H9 (cell line): ENCODE measurements around the gene CFAP298. TPM values are rescaled to one million over a fixed set of nuclear protein-coding genes. Genes with fewer than 3 reads are reported as not detected.

Source experiments
- DNase-seq: peaks from one replicate; pipeline ENCODE4 v3.0.0-alpha.2; 2017
- H2AFZ ChIP-seq: one replicate; pipeline ENCODE4 v1.6.1; 2013; ENCODE audit warnings: mild to moderate bottlenecking, low read length, control low read depth, moderate library complexity
- H2AK5ac ChIP-seq: 2 replicates; pipeline ENCODE4 v1.6.1; 2013; ENCODE audit warnings: low read length, control low read depth, mixed read lengths; ENCODE audit not compliant: insufficient read length
- H2BK120ac ChIP-seq: one replicate; pipeline ENCODE4 v1.6.1; 2013; ENCODE audit warnings: low read depth, mild to moderate bottlenecking, low read length, control low read depth, inconsistent platforms; ENCODE audit not compliant: poor library complexity, severe bottlenecking
- H2BK12ac ChIP-seq: 2 replicates; pipeline ENCODE4 v1.6.1; 2013; ENCODE audit warnings: low read length, control low read depth, mixed read lengths, low read depth; ENCODE audit not compliant: insufficient read length
- H2BK15ac ChIP-seq: 2 replicates; pipeline ENCODE4 v1.6.1; 2013; ENCODE audit warnings: low read depth, low read length, control low read depth
- H2BK20ac ChIP-seq: one replicate; pipeline ENCODE4 v1.6.1; 2013; ENCODE audit warnings: low read depth, mild to moderate bottlenecking, low read length, control low read depth, inconsistent platforms; ENCODE audit not compliant: poor library complexity, severe bottlenecking
- H2BK5ac ChIP-seq: 2 replicates; pipeline ENCODE4 v1.6.1; 2013; ENCODE audit warnings: low read length, control low read depth, mixed read lengths; ENCODE audit not compliant: insufficient read length
- H3K14ac ChIP-seq: 2 replicates; pipeline ENCODE4 v1.6.1; 2013; ENCODE audit warnings: low read length, control low read depth; ENCODE audit not compliant: insufficient read depth
- H3K18ac ChIP-seq: 2 replicates; pipeline ENCODE4 v1.6.1; 2013; ENCODE audit warnings: low read depth, mild to moderate bottlenecking, mixed read lengths, low read length, control low read depth; ENCODE audit not compliant: insufficient read length
- H3K23ac ChIP-seq: 2 replicates; pipeline ENCODE4 v1.6.1; 2013; ENCODE audit warnings: low read length, control low read depth, mixed read lengths, low read depth; ENCODE audit not compliant: insufficient read length
- H3K23me2 ChIP-seq: 2 replicates; pipeline ENCODE4 v1.6.1; 2013; ENCODE audit warnings: low read depth, mild to moderate bottlenecking, mixed read lengths, low read length, control low read depth; ENCODE audit not compliant: insufficient read length, poor library complexity, severe bottlenecking
- H3K27ac ChIP-seq: 2 replicates; pipeline ENCODE4 v1.5.1; 2013; ENCODE audit warnings: low read length, control low read depth, mixed read lengths, low read depth; ENCODE audit not compliant: insufficient read length
- H3K27me3 ChIP-seq: 2 replicates; pipeline ENCODE4 v1.6.1; 2013; ENCODE audit warnings: low read length, control low read depth, inconsistent platforms; ENCODE audit not compliant: insufficient read depth
- H3K4ac ChIP-seq: 2 replicates; pipeline ENCODE4 v1.6.1; 2013; ENCODE audit warnings: low read depth, mild to moderate bottlenecking, control low read depth, inconsistent platforms, low read length, moderate library complexity
- H3K4me1 ChIP-seq: 2 replicates; pipeline ENCODE4 v1.6.1; 2013; ENCODE audit warnings: low read length, control low read depth, inconsistent platforms; ENCODE audit not compliant: insufficient read depth
- H3K4me2 ChIP-seq: 2 replicates; pipeline ENCODE4 v1.6.1; 2013; ENCODE audit warnings: low read length, control low read depth, mixed read lengths; ENCODE audit not compliant: insufficient read length, insufficient read depth
- H3K56ac ChIP-seq: 2 replicates; pipeline ENCODE4 v1.6.1; 2013; ENCODE audit warnings: low read depth, mild to moderate bottlenecking, mixed read lengths, low read length, control low read depth; ENCODE audit not compliant: insufficient read length
- H3K79me1 ChIP-seq: 2 replicates; pipeline ENCODE4 v1.6.1; 2013; ENCODE audit warnings: low read depth, mild to moderate bottlenecking, moderate library complexity, low read length, control low read depth, inconsistent platforms; ENCODE audit not compliant: insufficient read depth, poor library complexity, severe bottlenecking
- H3K79me2 ChIP-seq: 2 replicates; pipeline ENCODE4 v1.6.1; 2013; ENCODE audit warnings: low read length, control low read depth, inconsistent platforms; ENCODE audit not compliant: insufficient read depth
- H3K9ac ChIP-seq: 2 replicates; pipeline ENCODE4 v1.6.1; 2013; ENCODE audit warnings: low read length, control low read depth, mixed read lengths; ENCODE audit not compliant: insufficient read length; ENCODE audit errors: extremely low read depth
- H3K9me3 ChIP-seq: one replicate; pipeline ENCODE4 v1.6.1; 2013; ENCODE audit warnings: low read depth, low read length, inconsistent platforms; ENCODE audit not compliant: control insufficient read depth
- H3T11ph ChIP-seq: one replicate; pipeline ENCODE4 v1.6.1; 2013; ENCODE audit warnings: mild to moderate bottlenecking, low read length, control low read depth, inconsistent platforms
- H4K20me1 ChIP-seq: one replicate; pipeline ENCODE4 v1.6.1; 2013; ENCODE audit not compliant: control insufficient read depth, insufficient read length, insufficient read depth
- H4K5ac ChIP-seq: 2 replicates; pipeline ENCODE4 v1.6.1; 2013; ENCODE audit warnings: low read depth, mild to moderate bottlenecking, mixed read lengths, low read length, control low read depth; ENCODE audit not compliant: insufficient read length
- H4K8ac ChIP-seq: replicated peaks from 2 replicates; pipeline ENCODE4 v1.6.1; 2013; ENCODE audit warnings: low read length, control low read depth, mixed read lengths, low read depth; ENCODE audit not compliant: insufficient read length
- H4K91ac ChIP-seq: 2 replicates; pipeline ENCODE4 v1.6.1; 2013; ENCODE audit warnings: low read depth, mild to moderate bottlenecking, moderate library complexity, mixed read lengths, low read length, control low read depth; ENCODE audit not compliant: insufficient read length
- H3K27ac Mint-ChIP-seq, 3 experiments: 2 replicates in 2 of 3; 3 replicates in 1 of 3; pipeline ENCODE4 v1.8.0; 2020 to 2021; ENCODE audit warnings: mixed read lengths in 3 of 3, mild to moderate bottlenecking in 1 of 3, moderate library complexity in 1 of 3
- H3K27me3 Mint-ChIP-seq: 2 replicates; pipeline ENCODE4 v1.8.0; 2021; ENCODE audit warnings: low read depth, mild to moderate bottlenecking, moderate library complexity, mixed read lengths
- H3K36me3 Mint-ChIP-seq, 3 experiments: 2 replicates in 2 of 3; 3 replicates in 1 of 3; pipeline ENCODE4 v1.8.0; 2020 to 2021; ENCODE audit warnings: low read depth in 3 of 3, mixed read lengths in 3 of 3; ENCODE audit not compliant: insufficient read depth in 1 of 3
- H3K4me1 Mint-ChIP-seq, 2 experiments: 2 replicates each; pipeline ENCODE4 v1.8.0; 2020; ENCODE audit warnings: mixed read lengths in 2 of 2
- H3K4me3 Mint-ChIP-seq, 2 experiments: 2 replicates in 1 of 2; 3 replicates in 1 of 2; pipeline ENCODE4 v1.8.0; 2020 to 2021; ENCODE audit warnings: mild to moderate bottlenecking in 2 of 2, mixed read lengths in 2 of 2, moderate library complexity in 1 of 2
- H3K9me3 Mint-ChIP-seq, 2 experiments: 2 replicates in 1 of 2; 3 replicates in 1 of 2; pipeline ENCODE4 v1.8.0; 2020; ENCODE audit warnings: mild to moderate bottlenecking in 2 of 2, mixed read lengths in 2 of 2, moderate library complexity in 1 of 2
- CTCF ChIP-seq: fragments of 200-600 bp; sonication (generic); conservative IDR thresholded peaks from 3 replicates; pipeline ENCODE4 v1.8.0; 2021; ENCODE audit warnings: antibody characterized with exemption, mild to moderate bottlenecking
- WGBS: extraction: QIAGEN DNeasy Blood & Tissue Kit; methylation state at CpG from one replicate; pipeline ENCODE4 v1.1.7; 2013; ENCODE audit warnings: missing lambda C conversion rate, low lambda C conversion rate, mixed read lengths; ENCODE audit not compliant: insufficient read length; ENCODE audit errors: extremely low coverage; 5-methylcytosine and 5-hydroxymethylcytosine counted together
- total RNA-seq: library from RNA; stranded (reverse); gene quantifications from 2 replicates; pipeline ENCODE4 v1.2.1, GENCODE V29; 2021

The CFAP298 gene
- total RNA-seq, 1 experiment from 2014 or later = 81.8 TPM

DNA sequence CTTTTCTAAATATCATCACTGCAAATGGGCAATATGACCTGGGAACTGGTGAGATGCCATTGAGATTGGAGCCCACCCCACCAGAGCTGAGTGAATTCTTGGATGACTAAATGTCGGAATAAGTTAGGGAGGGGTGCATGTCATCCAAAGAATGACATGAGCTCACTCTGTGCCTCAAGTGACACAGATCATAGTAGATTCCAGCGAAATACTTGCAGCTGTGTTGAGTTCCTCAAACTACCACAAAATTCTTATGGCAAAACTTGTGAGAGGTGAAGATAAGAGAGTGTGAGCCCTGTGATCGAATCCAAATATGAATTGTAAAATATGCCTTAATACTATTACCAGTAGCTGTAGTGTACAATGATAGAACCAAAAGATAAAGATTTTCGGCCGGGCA lies 24.5 kb downstream of the CFAP298 start:
- Histone ChIP-seq H3K27ac (no peak overlapping the region), H3K14ac (no peak overlapping the region), H3K9me3 (no peaks in the 10 kb centered on the region), H3K27me3 (no peaks in the 10 kb centered on the region; the same call in 1 of the 2 replicates), H4K91ac (no peak overlapping the region), H3K4me1 (no peaks in the 10 kb centered on the region), H3K56ac (no peak overlapping the region), H2BK5ac (no peak overlapping the region), H2BK15ac (no peak overlapping the region), H3K23ac (no peak overlapping the region), H2AFZ (no peak overlapping the region), H4K20me1 (no peaks in the 10 kb centered on the region), H3K9ac (no peak overlapping the region), H3T11ph (no peak overlapping the region), H3K4ac (no peak overlapping the region), H3K4me2 (no peak overlapping the region), H2BK120ac (no peak overlapping the region), H3K18ac (no peak overlapping the region), H4K8ac (no peak overlapping the region), H4K5ac (no peak overlapping the region), H2AK5ac (no peak overlapping the region), H2BK12ac (no peak overlapping the region), H2BK20ac (no peak overlapping the region), H3K79me2 (no peaks in the 10 kb centered on the region), H3K79me1 (no peaks in the 10 kb centered on the region), H3K23me2 (no peaks in the 10 kb centered on the region)
- peaks cover 3 to 5% of the 10 kb centered on the region in 2 experiments; a peak in 1 of 4 replicates for H3K4me1 Mint-ChIP-seq
- H3K27ac Mint-ChIP-seq = no peak overlapping the region
- 0 out of 2 replicates have a peak, but pooled peaks cover 2% of the 10 kb centered on the region for H3K27me3 Mint-ChIP-seq
- WGBS = no CpG with 5 or more reads among the region's 5 CpGs
- DNase-seq = no peak
- no peak for TF ChIP-seq CTCF
- no peaks in the 10 kb centered on the region for H3K36me3 Mint-ChIP-seq
- no peak overlapping the region for H3K4me3 Mint-ChIP-seq
- H3K9me3 Mint-ChIP-seq = no peaks in the 10 kb centered on the region
